Naive thymus-derived CD4-positive, alpha-beta T cell (primary cell): ENCODE measurements around the gene SLC6A15. TPM values are rescaled to one million over a fixed set of nuclear protein-coding genes. Genes with fewer than 3 reads are reported as not detected.

Experiments used
- ATAC-seq: fragments of 150-1000 bp; cut with Tn5 transposase; 2 replicates; pipeline ENCODE4 v1.10.0; 2021; ENCODE audit warnings: mild to moderate bottlenecking, moderate library complexity
- CTCF ChIA-PET: fragments of 350-600 bp; sonication (Branson Sonifier 250); formaldehyde crosslinking; loops from one replicate; lab custom pipeline; 2021; ENCODE audit warnings: antibody characterized with exemption; lab: Charles Lee
- POLR2A ChIA-PET: fragments of 350-600 bp; sonication (Branson Sonifier 250); formaldehyde crosslinking; loops from one replicate; lab custom pipeline; 2021; ENCODE audit warnings: antibody characterized with exemption, inconsistent platforms; lab: Charles Lee
- DNase-seq, 9 donors: peaks; one replicate each; pipeline versions ENCODE4 v3.0.0 to v3.0.0-alpha.2; 2020 to 2022; ENCODE audit warnings: mixed read lengths in 1 of 9
- H3K27ac ChIP-seq: one replicate; pipeline ENCODE4 v1.7.0; 2013; ENCODE audit warnings: mild to moderate bottlenecking, low read depth, low read length, moderate library complexity
- H3K27me3 ChIP-seq, 2 donors: one replicate each; pipeline ENCODE4 v1.7.0; 2013; ENCODE audit warnings: low read length in 2 of 2, mild to moderate bottlenecking in 2 of 2, moderate library complexity in 2 of 2; ENCODE audit not compliant: control insufficient read depth in 2 of 2, insufficient read depth in 2 of 2
- H3K36me3 ChIP-seq, 3 experiments: 1 replicate in 2 of 3; 2 replicates in 1 of 3; pipeline ENCODE4 v1.7.0; 2013; ENCODE audit warnings: low read length in 3 of 3, mild to moderate bottlenecking in 3 of 3, moderate library complexity in 1 of 3; ENCODE audit not compliant: insufficient read depth in 3 of 3, control insufficient read depth in 2 of 3
- H3K4me1 ChIP-seq, 2 donors: one replicate each; pipeline ENCODE4 v1.7.0; 2013; ENCODE audit warnings: low read length in 2 of 2, mild to moderate bottlenecking in 2 of 2, moderate library complexity in 1 of 2; ENCODE audit not compliant: control insufficient read depth in 2 of 2, insufficient read depth in 2 of 2
- H3K4me3 ChIP-seq: 2 replicates; pipeline ENCODE4 v1.7.0; 2013; ENCODE audit warnings: mild to moderate bottlenecking, low read length
- H3K9me3 ChIP-seq, 3 experiments: 1 replicate in 2 of 3; 2 replicates in 1 of 3; pipeline ENCODE4 v1.7.0; 2013; ENCODE audit warnings: low read length in 3 of 3; ENCODE audit not compliant: control insufficient read depth in 2 of 3
- H3K27ac Mint-ChIP-seq, 9 donors: one replicate each; pipeline ENCODE4 v1.8.0; 2020 to 2022; ENCODE audit warnings: mixed read lengths in 9 of 9, mild to moderate bottlenecking in 8 of 9, moderate library complexity in 5 of 9, inconsistent platforms in 2 of 9
- H3K27me3 Mint-ChIP-seq, 5 donors: one replicate each; pipeline ENCODE4 v1.8.0; 2021 to 2022; ENCODE audit warnings: mixed read lengths in 5 of 5, mild to moderate bottlenecking in 1 of 5
- H3K36me3 Mint-ChIP-seq, 5 donors: one replicate each; pipeline ENCODE4 v1.8.0; 2020 to 2022; ENCODE audit warnings: mixed read lengths in 5 of 5, mild to moderate bottlenecking in 3 of 5, inconsistent platforms in 1 of 5
- H3K4me1 Mint-ChIP-seq, 7 donors: one replicate each; pipeline ENCODE4 v1.8.0; 2020 to 2022; ENCODE audit warnings: mixed read lengths in 7 of 7, mild to moderate bottlenecking in 3 of 7, inconsistent platforms in 1 of 7
- H3K4me3 Mint-ChIP-seq, 10 donors: one replicate each; pipeline ENCODE4 v1.8.0; 2020 to 2022; ENCODE audit warnings: mild to moderate bottlenecking in 10 of 10, mixed read lengths in 10 of 10, moderate library complexity in 6 of 10, inconsistent platforms in 2 of 10
- H3K9me3 Mint-ChIP-seq, 11 donors: one replicate each; pipeline ENCODE4 v1.8.0; 2020 to 2022; ENCODE audit warnings: mixed read lengths in 11 of 11, mild to moderate bottlenecking in 4 of 11, inconsistent platforms in 1 of 11, moderate library complexity in 1 of 11
- intact Hi-C, 2 donors: fragments of 100-400 bp; cut with micrococcal nuclease; formaldehyde crosslinking; loops; one replicate each; pipeline ENCODE4 v1.15.1; 2023
- polyA plus RNA-seq, 2 donors: library from polyadenylated mRNA; unstranded; fragments of 300-500 nt; fragmentation: Illumina TruSeq; gene quantifications; one replicate each; pipeline ENCODE4 v1.2.3, GENCODE V29; 2021
- total RNA-seq, 6 experiments: library from RNA in 5 of 6; stranded (reverse) in 5 of 6; gene quantifications; 1 replicate in 5 of 6; 2 replicates in 1 of 6; pipeline ENCODE4 v1.2.3 and lab custom pipeline; 2021 to 2026

SLC6A15 gene
- total and polyA plus RNA-seq, 7 experiments from 2014 or later, result not detected

DNA sequence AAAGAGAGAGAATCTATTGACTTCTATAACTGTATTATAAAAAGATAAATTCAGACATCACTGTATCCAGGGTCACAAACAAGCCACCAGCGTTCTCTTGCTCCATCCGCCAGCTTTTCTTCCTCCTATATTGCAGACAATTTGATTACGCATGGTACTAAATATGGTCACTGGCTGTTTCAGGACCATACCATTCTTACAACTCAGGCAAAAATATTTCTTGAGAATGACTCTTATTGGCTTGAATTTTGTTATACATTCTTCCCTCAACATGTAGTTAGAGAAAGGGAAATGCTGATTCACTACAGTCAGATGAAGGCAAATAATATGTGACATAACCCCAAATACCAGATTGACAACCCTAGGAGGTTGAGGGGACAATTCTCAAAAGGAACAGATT is 101.3 kb downstream of the SLC6A15 start:
- no peaks in the 10 kb centered on the region for H3K4me1 ChIP-seq
- no peaks in the 10 kb centered on the region for H3K9me3 ChIP-seq
- CTCF ChIA-PET, result no interaction called here
- no peak overlapping the region for H3K27ac Mint-ChIP-seq
- H3K4me3 ChIP-seq, result no peak overlapping the region
- DNase-seq (no peak), ATAC-seq (no peak)
- intact Hi-C loops, result no loop called here
- H3K4me1 Mint-ChIP-seq, result no peaks in the 10 kb centered on the region
- no peaks in the 10 kb centered on the region for H3K36me3 ChIP-seq
- no peaks in the 10 kb centered on the region for H3K27me3 ChIP-seq
- no peaks in the 10 kb centered on the region for H3K27me3 Mint-ChIP-seq
- no peaks in the 10 kb centered on the region for H3K36me3 Mint-ChIP-seq
- H3K4me3 Mint-ChIP-seq, result no peak overlapping the region
- H3K9me3 Mint-ChIP-seq, result peaks cover 0 to 1% (median 0%) of the 10 kb centered on the region in 11 donors
- POLR2A ChIA-PET, result no interaction called here
- H3K27ac ChIP-seq, result no peak overlapping the region

DNA sequence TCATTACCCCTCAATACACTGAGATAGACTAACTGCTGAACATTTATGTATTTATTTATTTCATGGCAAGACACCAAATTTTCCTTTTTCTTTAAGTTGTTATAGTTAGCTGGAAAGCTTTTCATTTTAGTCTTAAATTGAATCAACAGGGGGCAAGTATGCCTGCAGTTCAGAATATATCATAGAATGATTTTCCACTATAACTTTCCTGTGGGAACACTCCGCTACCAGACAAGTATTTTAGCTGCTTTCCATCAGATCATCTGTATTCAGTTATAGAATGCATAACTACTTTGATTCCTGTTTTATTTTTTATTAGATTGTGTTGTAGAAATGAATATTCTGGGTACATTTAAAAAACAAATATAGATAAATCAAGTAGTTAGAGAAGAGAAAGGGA is 102.0 kb downstream of the SLC6A15 start:
- intact Hi-C loops, result no loop called here
- POLR2A ChIA-PET, result no interaction called here

More for the DNA sequence above, 102.0 kb downstream of the SLC6A15 start:
- ATAC-seq (no peak), DNase-seq (no peak)
- Histone ChIP-seq H3K36me3 (no peaks in the 10 kb centered on the region), H3K27ac (no peak overlapping the region), H3K4me1 (no peaks in the 10 kb centered on the region), H3K27me3 (no peaks in the 10 kb centered on the region), H3K4me3 (no peak overlapping the region), H3K9me3 (no peaks in the 10 kb centered on the region)
- Mint-ChIP-seq H3K27ac (no peak overlapping the region), H3K9me3 (peaks cover 0 to 1% (median 0%) of the 10 kb centered on the region in 11 donors), H3K27me3 (no peaks in the 10 kb centered on the region), H3K4me1 (no peaks in the 10 kb centered on the region), H3K36me3 (no peaks in the 10 kb centered on the region), H3K4me3 (no peak overlapping the region)
- CTCF ChIA-PET, result no interaction called here

Other genes with a start within 250 kb of the SLC6A15 start
- not detected for gene TSPAN19, start 123.5 kb upstream of the SLC6A15 start, total RNA-seq
- gene TSPAN19, start 123.5 kb upstream of the SLC6A15 start, polyA plus RNA-seq, result not detected
- gene LRRIQ1, start 123.6 kb upstream of the SLC6A15 start, total RNA-seq, result not detected
- not detected for gene LRRIQ1, start 123.6 kb upstream of the SLC6A15 start, polyA plus RNA-seq